Right atrium auricular region (tissue), 2 donors: ENCODE measurements around the gene SFTA2. TPM values are rescaled to one million over a fixed set of nuclear protein-coding genes. Genes with fewer than 3 reads are reported as not detected.

Experiments
- DNase-seq: peaks from one replicate; pipeline ENCODE4 v3.0.0-alpha.2; 2019; ENCODE audit warnings: low spot score
- H3K27ac ChIP-seq, 2 donors: fragments of 200-600 bp; sonication (generic); 1 replicate in 1 of 2; 2 replicates in 1 of 2; pipeline ENCODE4 v1.5.1; 2016 to 2019
- H3K27me3 ChIP-seq, 2 donors: fragments of 200-600 bp; sonication (generic); one replicate each; pipeline versions ENCODE4 v1.5.1 to v1.6.0; 2017 to 2019
- H3K36me3 ChIP-seq: fragments of 200-600 bp; sonication (generic); one replicate; pipeline ENCODE4 v1.5.1; 2016
- H3K4me1 ChIP-seq, 2 donors: fragments of 200-600 bp; sonication (generic); one replicate each; pipeline versions ENCODE4 v1.5.1 to v1.6.0; 2017 to 2019
- H3K4me3 ChIP-seq, 2 donors: fragments of 200-600 bp; sonication (generic); 1 replicate in 1 of 2; 2 replicates in 1 of 2; pipeline ENCODE4 v1.5.1; 2017 to 2019; ENCODE audit warnings: mild to moderate bottlenecking in 1 of 2, moderate library complexity in 1 of 2
- H3K9me3 ChIP-seq, 2 donors: fragments of 200-600 bp; sonication (generic); one replicate each; pipeline ENCODE4 v1.5.1; 2019
- total RNA-seq, 2 donors: library from RNA; depleted of rRNA; stranded (reverse); fragments of >200 nt; gene quantifications; one replicate each; pipeline ENCODE4 v1.1.0, GENCODE V29; 2016
- TF ChIP-seq, protein P1 (sequence below), 2 donors: fragments of 200-600 bp; sonication (generic); IDR thresholded peaks; one replicate each; pipeline ENCODE4 v1.5.1; 2019; ENCODE audit warnings: antibody characterized with exemption in 2 of 2

Gene SFTA2
- total RNA-seq, 2 donors from 2014 or later, result not detected

DNA sequence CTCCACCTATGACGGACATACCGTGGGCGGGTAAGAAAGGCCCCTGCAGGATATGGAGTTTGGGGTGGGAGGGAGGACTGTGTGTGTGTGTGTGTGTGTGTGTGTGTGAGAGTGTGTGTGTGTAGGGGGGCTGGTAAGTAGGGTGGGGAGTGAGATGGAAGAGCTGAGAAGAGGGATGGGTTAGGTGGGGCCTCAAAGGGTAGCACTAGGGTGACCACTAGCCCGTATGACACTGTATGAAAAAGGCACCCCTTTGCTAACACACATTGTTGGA lies 40.6 kb downstream of the SFTA2 start:
- TF ChIP-seq, protein P1, sequence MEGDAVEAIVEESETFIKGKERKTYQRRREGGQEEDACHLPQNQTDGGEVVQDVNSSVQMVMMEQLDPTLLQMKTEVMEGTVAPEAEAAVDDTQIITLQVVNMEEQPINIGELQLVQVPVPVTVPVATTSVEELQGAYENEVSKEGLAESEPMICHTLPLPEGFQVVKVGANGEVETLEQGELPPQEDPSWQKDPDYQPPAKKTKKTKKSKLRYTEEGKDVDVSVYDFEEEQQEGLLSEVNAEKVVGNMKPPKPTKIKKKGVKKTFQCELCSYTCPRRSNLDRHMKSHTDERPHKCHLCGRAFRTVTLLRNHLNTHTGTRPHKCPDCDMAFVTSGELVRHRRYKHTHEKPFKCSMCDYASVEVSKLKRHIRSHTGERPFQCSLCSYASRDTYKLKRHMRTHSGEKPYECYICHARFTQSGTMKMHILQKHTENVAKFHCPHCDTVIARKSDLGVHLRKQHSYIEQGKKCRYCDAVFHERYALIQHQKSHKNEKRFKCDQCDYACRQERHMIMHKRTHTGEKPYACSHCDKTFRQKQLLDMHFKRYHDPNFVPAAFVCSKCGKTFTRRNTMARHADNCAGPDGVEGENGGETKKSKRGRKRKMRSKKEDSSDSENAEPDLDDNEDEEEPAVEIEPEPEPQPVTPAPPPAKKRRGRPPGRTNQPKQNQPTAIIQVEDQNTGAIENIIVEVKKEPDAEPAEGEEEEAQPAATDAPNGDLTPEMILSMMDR (IDR thresholded peaks at IDR 0.05), result no peak
- Histone ChIP-seq H3K4me1 (peaks cover 0 to 19% of the 10 kb centered on the region in 2 donors), H3K36me3 (peaks cover 57% of the 10 kb centered on the region), H3K27ac (no peak overlapping the region), H3K27me3 (no peaks in the 10 kb centered on the region), H3K4me3 (no peak overlapping the region), H3K9me3 (no peaks in the 10 kb centered on the region)
- no peak for DNase-seq

DNA sequence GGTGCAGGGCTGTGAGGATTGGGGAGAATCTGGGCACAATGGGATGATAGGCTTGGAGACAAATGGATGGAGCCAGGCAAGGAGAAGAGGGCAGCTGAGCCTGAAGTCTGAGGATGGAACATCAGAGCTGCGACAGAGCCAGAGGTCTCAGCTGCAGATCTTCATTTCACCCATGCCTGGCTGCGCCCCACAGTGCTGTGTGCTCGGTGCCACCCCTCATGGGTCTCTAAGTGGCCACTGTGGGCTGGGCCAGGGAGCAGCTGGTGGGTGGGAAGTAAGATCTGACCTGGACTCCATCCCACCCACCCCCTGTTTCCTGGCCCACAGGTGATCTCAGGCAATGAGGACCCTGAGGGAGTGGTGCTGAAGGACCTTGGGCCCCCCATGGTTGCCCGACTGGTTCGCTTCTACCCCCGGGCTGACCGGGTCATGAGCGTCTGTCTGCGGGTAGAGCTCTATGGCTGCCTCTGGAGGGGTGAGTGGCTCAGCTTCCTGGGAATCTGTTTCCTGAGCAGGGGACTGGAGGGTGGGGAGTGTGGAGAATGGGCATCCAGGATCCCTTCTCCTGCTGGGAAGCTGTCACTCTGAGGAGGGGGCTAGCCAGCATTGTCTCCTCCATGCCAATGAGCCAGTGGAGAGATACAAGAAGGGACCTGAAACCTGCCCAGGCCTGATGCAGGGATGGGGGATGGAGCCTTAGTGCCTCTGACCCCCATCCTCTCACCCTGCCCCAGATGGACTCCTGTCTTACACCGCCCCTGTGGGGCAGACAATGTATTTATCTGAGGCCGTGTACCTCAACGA lies 41.1 kb downstream of the SFTA2 start:
- Histone ChIP-seq H3K4me3 (no peak overlapping the region), H3K36me3 (peaks cover 51% of the 10 kb centered on the region), H3K9me3 (no peaks in the 10 kb centered on the region), H3K4me1 (peaks cover 0 to 24% of the 10 kb centered on the region in 2 donors), H3K27ac (no peak overlapping the region), H3K27me3 (no peaks in the 10 kb centered on the region)
- TF ChIP-seq, protein P1 (IDR thresholded peaks at IDR 0.05), result no peak
- no peak for DNase-seq

DNA sequence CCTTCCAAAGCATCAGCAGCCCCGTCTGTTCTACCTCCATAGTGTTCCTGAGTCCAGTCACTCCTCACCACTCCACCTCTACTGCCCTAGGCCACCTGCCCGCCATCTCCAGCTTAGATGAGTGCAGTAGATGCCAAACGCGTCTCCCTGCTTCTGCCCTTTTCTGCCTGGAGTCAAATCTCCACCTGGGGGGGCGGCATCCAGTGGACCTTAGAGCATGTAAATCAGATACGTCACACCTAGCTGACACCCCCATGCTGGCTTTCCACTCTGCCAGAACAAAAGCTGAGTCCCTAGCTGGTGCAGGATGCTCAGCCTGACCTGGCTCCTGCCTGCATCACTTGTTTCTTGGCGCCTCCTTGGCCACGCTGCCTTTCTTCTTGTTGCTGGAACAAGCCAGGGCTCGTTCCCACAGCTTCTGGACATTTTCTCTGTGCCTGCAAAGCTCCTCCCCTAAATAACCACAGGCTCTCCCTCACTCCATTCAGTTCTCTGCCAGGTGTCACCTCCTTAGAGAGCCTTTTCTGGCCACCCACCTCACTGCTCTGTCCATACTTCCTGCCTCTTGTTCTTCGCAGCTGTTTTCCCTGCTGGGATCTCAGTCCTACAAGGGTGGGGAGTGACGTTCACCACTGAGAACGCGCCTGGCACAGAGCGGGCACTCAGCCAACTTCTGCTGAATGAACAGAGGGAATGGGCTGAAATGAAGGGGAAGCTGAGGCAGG lies 41.9 kb downstream of the SFTA2 start:
- no peaks in the 10 kb centered on the region for H3K9me3 ChIP-seq
- peaks cover 0 to 32% of the 10 kb centered on the region in 2 donors for H3K4me1 ChIP-seq
- TF ChIP-seq, protein P1 (IDR thresholded peaks at IDR 0.05), result no peak
- H3K36me3 ChIP-seq, result peaks cover 44% of the 10 kb centered on the region
- H3K4me3 ChIP-seq, result no peak overlapping the region
- DNase-seq, result no peak
- H3K27ac ChIP-seq, result no peak overlapping the region
- no peaks in the 10 kb centered on the region for H3K27me3 ChIP-seq

DNA sequence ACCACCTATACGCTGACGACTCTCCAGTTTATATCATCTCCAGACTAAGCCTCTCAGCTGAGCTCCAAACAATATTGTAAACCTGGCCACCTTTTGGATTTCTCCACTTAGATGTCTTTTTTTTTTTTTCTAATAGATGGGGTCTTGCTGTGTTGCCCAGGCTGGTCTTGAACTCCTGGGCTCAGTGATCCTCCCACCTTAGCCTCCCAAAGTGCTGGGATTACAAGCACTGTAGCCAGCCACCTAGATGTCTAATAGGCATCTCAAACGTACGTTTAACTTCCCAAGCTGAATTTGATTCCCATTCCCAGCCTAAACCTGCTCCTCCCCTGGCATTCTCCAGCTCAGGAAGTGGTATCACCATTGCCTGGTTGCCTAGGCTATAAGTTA lies 42.5 kb downstream of the SFTA2 start:
- TF ChIP-seq, protein P1 (IDR thresholded peaks at IDR 0.05), result no peak
- H3K9me3 ChIP-seq, result no peaks in the 10 kb centered on the region
- H3K4me3 ChIP-seq, result no peak overlapping the region
- no peak for DNase-seq
- peaks cover 39% of the 10 kb centered on the region for H3K36me3 ChIP-seq
- H3K4me1 ChIP-seq, result peaks cover 0 to 37% of the 10 kb centered on the region in 2 donors
- H3K27me3 ChIP-seq, result no peaks in the 10 kb centered on the region
- no peak overlapping the region for H3K27ac ChIP-seq

DNA sequence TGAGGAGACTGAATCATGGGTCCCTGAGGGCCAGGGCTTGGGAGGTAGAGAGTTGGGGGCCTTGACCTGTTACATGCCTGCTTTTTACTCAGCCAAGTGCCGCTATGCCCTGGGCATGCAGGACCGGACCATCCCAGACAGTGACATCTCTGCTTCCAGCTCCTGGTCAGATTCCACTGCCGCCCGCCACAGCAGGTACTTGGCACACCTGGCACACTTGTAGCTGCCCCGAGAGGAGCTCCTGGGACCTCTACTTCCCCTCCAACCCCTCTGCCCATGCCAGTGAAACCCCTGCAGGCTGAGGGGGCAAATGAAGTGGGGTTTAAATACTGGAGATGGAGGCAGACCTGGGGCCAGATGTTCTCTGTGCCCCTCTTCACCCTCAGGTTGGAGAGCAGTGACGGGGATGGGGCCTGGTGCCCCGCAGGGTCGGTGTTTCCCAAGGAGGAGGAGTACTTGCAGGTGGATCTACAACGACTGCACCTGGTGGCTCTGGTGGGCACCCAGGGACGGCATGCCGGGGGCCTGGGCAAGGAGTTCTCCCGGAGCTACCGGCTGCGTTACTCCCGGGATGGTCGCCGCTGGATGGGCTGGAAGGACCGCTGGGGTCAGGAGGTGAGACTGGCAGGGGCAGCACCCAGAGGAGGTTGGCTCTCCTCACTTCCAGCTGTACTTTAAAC lies 43.0 kb downstream of the SFTA2 start:
- Histone ChIP-seq H3K4me1 (peaks cover 0 to 37% of the 10 kb centered on the region in 2 donors), H3K27ac (peak overlapping the region; percentile 11 to 24), H3K36me3 (peaks cover 34% of the 10 kb centered on the region), H3K27me3 (no peaks in the 10 kb centered on the region), H3K4me3 (no peak overlapping the region), H3K9me3 (no peaks in the 10 kb centered on the region)
- no peak for DNase-seq
- TF ChIP-seq, protein P1 (IDR thresholded peaks at IDR 0.05), result no peak
